ENCODE data around the gene DLGAP3.
"Not testable (repeated sequence)": the region's sequence is repeated elsewhere in the genome, so short reads cannot be mapped to it uniquely, and the experiment has no call there.

The DLGAP3 gene
- total RNA-seq: 1.3 reads per million

GRCh38 chr1:34929497-34929852 lies at the start of gene DLGAP3:
DLGAP3 (minus strand) TSS chr1:34929650; CDS start chr1:34905383, 24,267 bp downstream.
- no peak for DNase-seq

GRCh38 chr1:34978921-34979320 lies 49.5 kb upstream of the DLGAP3 start:
- no peak for DNase-seq

GRCh38 chr1:34977858-34978257 lies 48.4 kb upstream of the DLGAP3 start:
- no peak for DNase-seq

- DNase-seq: no peak
Measured at GRCh38 chr1:34977210-34977471, 47.7 kb upstream of the DLGAP3 start.

- no peak for DNase-seq
Measured at GRCh38 chr1:34976384-34977209, 47.1 kb upstream of the DLGAP3 start.

- DNase-seq: no peak
Measured at GRCh38 chr1:34975771-34976170, 46.3 kb upstream of the DLGAP3 start.

GRCh38 chr1:34975338-34975737 lies 45.9 kb upstream of the DLGAP3 start:
- DNase-seq: no peak

- DNase-seq: no peak
Measured at GRCh38 chr1:34974626-34975025, 45.2 kb upstream of the DLGAP3 start.

- DNase-seq: no peak
Measured at GRCh38 chr1:34973326-34973725, 43.9 kb upstream of the DLGAP3 start.

GRCh38 chr1:34970829-34971228 lies 41.4 kb upstream of the DLGAP3 start:
- DNase-seq: no peak

GRCh38 chr1:34970220-34970735 lies 40.8 kb upstream of the DLGAP3 start:
- DNase-seq: no peak

- not testable (repeated sequence) for DNase-seq
Measured at GRCh38 chr1:34968297-34968696, 38.8 kb upstream of the DLGAP3 start.

GRCh38 chr1:34967672-34968071 lies 38.2 kb upstream of the DLGAP3 start:
- not testable (repeated sequence) for DNase-seq

- DNase-seq: no peak
Measured at GRCh38 chr1:34965597-34965996, 36.1 kb upstream of the DLGAP3 start.

GRCh38 chr1:34950428-34950827 lies 21.0 kb upstream of the DLGAP3 start:
- no peak for DNase-seq

- not testable (repeated sequence) for DNase-seq
Measured at GRCh38 chr1:34948739-34949138, 19.3 kb upstream of the DLGAP3 start.

GRCh38 chr1:34947641-34948314 lies 18.3 kb upstream of the DLGAP3 start:
- not testable (repeated sequence) for DNase-seq

- no peak for DNase-seq
Measured at GRCh38 chr1:34946211-34946610, 16.8 kb upstream of the DLGAP3 start.

- DNase-seq: not testable (repeated sequence)
Measured at GRCh38 chr1:34941798-34942197, 12.3 kb upstream of the DLGAP3 start.

- DNase-seq: no peak
Measured at GRCh38 chr1:34930702-34931071, 1.2 kb upstream of the DLGAP3 start.

- no peak for DNase-seq
Measured at GRCh38 chr1:34929853-34930701, 627 bp upstream of the DLGAP3 start.

GRCh38 chr1:34928699-34929496 lies 552 bp downstream of the DLGAP3 start:
- no peak for DNase-seq

All from effector CD4-positive, alpha-beta T cell (primary cell).